WI38 (cell line): ENCODE measurements around the gene KLF17.
"Not testable (repeated sequence)": the region's sequence is repeated elsewhere in the genome, so short reads cannot be mapped to it uniquely, and the experiment has no call there.

Experiments
- H3K4me3 ChIP-seq: 2 replicates; pipeline ENCODE4 v1.5.1; 2011; ENCODE audit warnings: low read depth, mild to moderate bottlenecking, control low read depth, low read length
- CTCF ChIP-seq: IDR thresholded peaks from 2 replicates; pipeline ENCODE4 v1.5.1; 2012; ENCODE audit warnings: low read depth, mild to moderate bottlenecking, control low read depth, low read length

The KLF17 gene

GRCh38 chr1:44138239-44138638 lies 19.6 kb downstream of the KLF17 start:
- no peak for TF ChIP-seq CTCF
- no peak overlapping the region for H3K4me3 ChIP-seq

GRCh38 chr1:44139565-44139964 lies 20.9 kb downstream of the KLF17 start:
- not testable (repeated sequence) for H3K4me3 ChIP-seq

GRCh38 chr1:44141531-44141930 lies 22.9 kb downstream of the KLF17 start, which contains the start of gene KLF18:
Gene KLF18, minus strand, starts transcription at chr1:44141631. Its CDS starts 0 bp downstream, at chr1:44141631.
- no peak within 1 kb of the TSS for H3K4me3 ChIP-seq
- no peak for TF ChIP-seq CTCF

GRCh38 chr1:44144962-44145756 lies 26.5 kb downstream of the KLF17 start:
- TF ChIP-seq CTCF: no peak
- H3K4me3 ChIP-seq: no peak overlapping the region

GRCh38 chr1:44146536-44147361 lies 28.1 kb downstream of the KLF17 start:
- H3K4me3 ChIP-seq: no peak overlapping the region
- TF ChIP-seq CTCF: no peak

GRCh38 chr1:44147582-44147981 lies 29.0 kb downstream of the KLF17 start:
- no peak overlapping the region for H3K4me3 ChIP-seq

GRCh38 chr1:44151332-44151731 lies 32.7 kb downstream of the KLF17 start:
- H3K4me3 ChIP-seq: no peak overlapping the region
- TF ChIP-seq CTCF: no peak

More at GRCh38 chr1:44147582-44147981, 29.0 kb downstream of the KLF17 start:
- TF ChIP-seq CTCF: no peak
